ENCODE measurements around the gene KIAA0319L. TPM values are rescaled to one million over a fixed set of nuclear protein-coding genes. Genes with fewer than 3 reads are reported as not detected.

The KIAA0319L gene
- total RNA-seq, 1 experiment from 2014 or later: 46.4 TPM

DNA sequence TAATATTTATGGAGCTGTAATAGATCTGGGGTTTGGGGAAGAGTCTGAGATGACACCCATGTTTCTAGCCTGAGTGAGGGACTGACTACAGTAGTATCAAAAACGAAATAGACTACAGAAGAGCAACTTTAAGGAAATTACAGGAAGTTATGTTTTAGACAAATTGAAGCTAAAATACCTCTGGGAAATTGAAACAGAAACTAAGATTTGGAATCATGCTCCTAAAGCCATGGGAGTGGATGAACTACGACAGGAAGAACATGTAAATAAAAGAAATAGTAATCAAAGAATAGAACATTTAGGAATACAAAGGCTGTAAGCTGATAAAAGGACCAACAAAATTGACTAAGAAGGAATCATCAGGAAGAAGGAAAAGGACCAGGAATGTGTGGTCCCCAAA lies 68.9 kb downstream of the KIAA0319L start:
- peaks cover 3% of the 10 kb centered on the region for H3K79me1 ChIP-seq (ENCODE audit: insufficient read depth, low read depth, low read length, poor library complexity, severe bottlenecking)
- H3K23ac ChIP-seq (ENCODE audit: insufficient read length, low read depth, low read length): no peak overlapping the region
- no peak overlapping the region for H2BK20ac ChIP-seq (ENCODE audit: low read depth, low read length, poor library complexity, severe bottlenecking)
- H3K4me1 ChIP-seq (ENCODE audit: insufficient read depth, low read length): no peaks in the 10 kb centered on the region
- 0 out of 7 replicates have a peak overlapping the region, but pooled peaks of 1 of the 3 experiments have one; percentile 10 for H3K27ac Mint-ChIP-seq
- no peaks in the 10 kb centered on the region; the same call in 1 of the 2 replicates for H3K27me3 Mint-ChIP-seq (ENCODE audit: low read depth)
- no peaks in the 10 kb centered on the region for H3K79me2 ChIP-seq (ENCODE audit: insufficient read depth, low read length)
- no peak overlapping the region for H2BK15ac ChIP-seq (ENCODE audit: low read depth, low read length)
- no peaks in the 10 kb centered on the region for H3K23me2 ChIP-seq (ENCODE audit: insufficient read length, low read depth, low read length, poor library complexity, severe bottlenecking)
- H3K9ac ChIP-seq (ENCODE audit: extremely low read depth, insufficient read length, low read length): no peak overlapping the region
- H4K5ac ChIP-seq (ENCODE audit: insufficient read length, low read depth, low read length): no peak overlapping the region
- H3K36me3 Mint-ChIP-seq (ENCODE audit: insufficient read depth in 1 of 3, low read depth in 3 of 3): peaks cover 0 to 24% (median 6%) of the 10 kb centered on the region in 3 experiments; a peak in 6 of 7 replicates
- H3K27ac ChIP-seq (ENCODE audit: insufficient read length, low read depth, low read length): no peak overlapping the region
- H3K14ac ChIP-seq (ENCODE audit: insufficient read depth, low read length): no peak overlapping the region
- no peak overlapping the region for H2AFZ ChIP-seq (ENCODE audit: low read length)
- no peak overlapping the region for H3K4me3 Mint-ChIP-seq
- H3K4me2 ChIP-seq (ENCODE audit: insufficient read depth, insufficient read length, low read length): no peak overlapping the region
- no peak overlapping the region for H4K8ac ChIP-seq (replicated peaks; ENCODE audit: insufficient read length, low read depth, low read length)
- no peak overlapping the region for H3K56ac ChIP-seq (ENCODE audit: insufficient read length, low read depth, low read length)
- no peak overlapping the region for H2BK12ac ChIP-seq (ENCODE audit: insufficient read length, low read depth, low read length)
- no peaks in the 10 kb centered on the region for H3K27me3 ChIP-seq (ENCODE audit: insufficient read depth, low read length)
- no peak overlapping the region for H2AK5ac ChIP-seq (ENCODE audit: insufficient read length, low read length)
- no peak overlapping the region for H4K91ac ChIP-seq (ENCODE audit: insufficient read length, low read depth, low read length)
- no peaks in the 10 kb centered on the region for H3K9me3 ChIP-seq (ENCODE audit: control insufficient read depth, low read depth, low read length)
- TF ChIP-seq, protein P1, sequence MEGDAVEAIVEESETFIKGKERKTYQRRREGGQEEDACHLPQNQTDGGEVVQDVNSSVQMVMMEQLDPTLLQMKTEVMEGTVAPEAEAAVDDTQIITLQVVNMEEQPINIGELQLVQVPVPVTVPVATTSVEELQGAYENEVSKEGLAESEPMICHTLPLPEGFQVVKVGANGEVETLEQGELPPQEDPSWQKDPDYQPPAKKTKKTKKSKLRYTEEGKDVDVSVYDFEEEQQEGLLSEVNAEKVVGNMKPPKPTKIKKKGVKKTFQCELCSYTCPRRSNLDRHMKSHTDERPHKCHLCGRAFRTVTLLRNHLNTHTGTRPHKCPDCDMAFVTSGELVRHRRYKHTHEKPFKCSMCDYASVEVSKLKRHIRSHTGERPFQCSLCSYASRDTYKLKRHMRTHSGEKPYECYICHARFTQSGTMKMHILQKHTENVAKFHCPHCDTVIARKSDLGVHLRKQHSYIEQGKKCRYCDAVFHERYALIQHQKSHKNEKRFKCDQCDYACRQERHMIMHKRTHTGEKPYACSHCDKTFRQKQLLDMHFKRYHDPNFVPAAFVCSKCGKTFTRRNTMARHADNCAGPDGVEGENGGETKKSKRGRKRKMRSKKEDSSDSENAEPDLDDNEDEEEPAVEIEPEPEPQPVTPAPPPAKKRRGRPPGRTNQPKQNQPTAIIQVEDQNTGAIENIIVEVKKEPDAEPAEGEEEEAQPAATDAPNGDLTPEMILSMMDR (conservative IDR thresholded peaks at IDR 0.05): no peak
- no peak for DNase-seq
- H3K18ac ChIP-seq (ENCODE audit: insufficient read length, low read depth, low read length): no peak overlapping the region
- WGBS (ENCODE audit: extremely low coverage, insufficient read length, low lambda C conversion rate): no CpG with 5 or more reads among the region's 2 CpGs
- H3K4me1 Mint-ChIP-seq: no peaks in the 10 kb centered on the region
- H2BK120ac ChIP-seq (ENCODE audit: low read depth, low read length, poor library complexity, severe bottlenecking): no peak overlapping the region
- H3K4ac ChIP-seq (ENCODE audit: low read depth, low read length): no peak overlapping the region
- no peak overlapping the region for H2BK5ac ChIP-seq (ENCODE audit: insufficient read length, low read length)
- H3T11ph ChIP-seq (ENCODE audit: low read length): no peak overlapping the region
- no peaks in the 10 kb centered on the region for H4K20me1 ChIP-seq (ENCODE audit: control insufficient read depth, insufficient read depth, insufficient read length)
- H3K9me3 Mint-ChIP-seq: peaks cover 2 to 5% of the 10 kb centered on the region in 2 experiments; a peak in 2 of 5 replicates

Measured in H9 (cell line).